ENCODE data around the gene CACFD1.

DNA sequence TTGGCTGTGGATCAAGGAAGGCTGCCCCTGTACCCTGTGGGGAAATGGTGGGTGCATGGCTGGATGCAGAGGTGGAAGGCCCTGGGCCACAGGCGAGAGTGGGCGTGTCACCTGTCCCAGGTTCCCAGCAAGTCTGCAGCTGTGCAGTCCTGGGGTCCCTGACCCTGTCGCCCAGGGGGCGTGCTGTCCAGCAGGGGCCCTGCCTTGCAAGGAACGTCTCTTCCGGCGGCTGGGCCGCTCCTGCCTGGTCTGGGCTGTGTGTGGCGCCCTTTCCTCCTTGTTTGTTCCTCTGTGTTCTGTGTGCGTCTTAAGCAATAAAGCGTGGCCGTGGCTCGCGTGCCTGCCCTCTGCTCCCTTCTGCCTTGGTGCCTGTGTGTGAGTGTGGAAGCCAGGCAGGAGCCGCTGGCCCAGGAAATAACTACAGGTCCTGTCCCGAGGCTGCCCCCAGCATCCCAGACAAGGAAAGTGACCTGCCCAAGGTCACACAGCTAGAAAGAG, 10.7 kb downstream of the CACFD1 start:
- TF ChIP-seq SIN3A (IDR thresholded peaks at IDR 0.05; ENCODE audit: borderline replicate concordance, insufficient read depth, low read length) (no peak), POLR2AphosphoS5 (IDR thresholded peaks at IDR 0.05; ENCODE audit: low read depth, low read length) (peak; percentile 34; the same call in 1 of the 2 replicates)
- TF ChIP-seq, protein P1, sequence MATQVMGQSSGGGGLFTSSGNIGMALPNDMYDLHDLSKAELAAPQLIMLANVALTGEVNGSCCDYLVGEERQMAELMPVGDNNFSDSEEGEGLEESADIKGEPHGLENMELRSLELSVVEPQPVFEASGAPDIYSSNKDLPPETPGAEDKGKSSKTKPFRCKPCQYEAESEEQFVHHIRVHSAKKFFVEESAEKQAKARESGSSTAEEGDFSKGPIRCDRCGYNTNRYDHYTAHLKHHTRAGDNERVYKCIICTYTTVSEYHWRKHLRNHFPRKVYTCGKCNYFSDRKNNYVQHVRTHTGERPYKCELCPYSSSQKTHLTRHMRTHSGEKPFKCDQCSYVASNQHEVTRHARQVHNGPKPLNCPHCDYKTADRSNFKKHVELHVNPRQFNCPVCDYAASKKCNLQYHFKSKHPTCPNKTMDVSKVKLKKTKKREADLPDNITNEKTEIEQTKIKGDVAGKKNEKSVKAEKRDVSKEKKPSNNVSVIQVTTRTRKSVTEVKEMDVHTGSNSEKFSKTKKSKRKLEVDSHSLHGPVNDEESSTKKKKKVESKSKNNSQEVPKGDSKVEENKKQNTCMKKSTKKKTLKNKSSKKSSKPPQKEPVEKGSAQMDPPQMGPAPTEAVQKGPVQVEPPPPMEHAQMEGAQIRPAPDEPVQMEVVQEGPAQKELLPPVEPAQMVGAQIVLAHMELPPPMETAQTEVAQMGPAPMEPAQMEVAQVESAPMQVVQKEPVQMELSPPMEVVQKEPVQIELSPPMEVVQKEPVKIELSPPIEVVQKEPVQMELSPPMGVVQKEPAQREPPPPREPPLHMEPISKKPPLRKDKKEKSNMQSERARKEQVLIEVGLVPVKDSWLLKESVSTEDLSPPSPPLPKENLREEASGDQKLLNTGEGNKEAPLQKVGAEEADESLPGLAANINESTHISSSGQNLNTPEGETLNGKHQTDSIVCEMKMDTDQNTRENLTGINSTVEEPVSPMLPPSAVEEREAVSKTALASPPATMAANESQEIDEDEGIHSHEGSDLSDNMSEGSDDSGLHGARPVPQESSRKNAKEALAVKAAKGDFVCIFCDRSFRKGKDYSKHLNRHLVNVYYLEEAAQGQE (IDR thresholded peaks at IDR 0.05; ENCODE audit: insufficient read depth in 1 of 2, low read depth in 2 of 2, low read length in 2 of 2): no peak
